Progenitor cell of endocrine pancreas (in vitro differentiated cells): ENCODE measurements around the gene CHD5. TPM values are rescaled to one million over a fixed set of nuclear protein-coding genes. Genes with fewer than 3 reads are reported as not detected.

ENCODE experiments used
- DNase-seq: peaks from one replicate; pipeline ENCODE4 v3.0.0; 2021; ENCODE audit warnings: low spot score; ENCODE audit not compliant: unreplicated experiment
- H3K27ac Mint-ChIP-seq: 2 replicates; pipeline ENCODE4 v1.8.0; 2021; ENCODE audit warnings: mild to moderate bottlenecking, moderate library complexity, mixed read lengths
- H3K27me3 Mint-ChIP-seq: 2 replicates; pipeline ENCODE4 v1.8.0; 2021; ENCODE audit warnings: mixed read lengths
- H3K36me3 Mint-ChIP-seq: 2 replicates; pipeline ENCODE4 v1.8.0; 2022; ENCODE audit warnings: mixed read lengths; ENCODE audit not compliant: insufficient read depth
- H3K4me1 Mint-ChIP-seq: 2 replicates; pipeline ENCODE4 v1.8.0; 2021; ENCODE audit warnings: low read depth, mixed read lengths
- H3K4me3 Mint-ChIP-seq: 2 replicates; pipeline ENCODE4 v1.8.0; 2021; ENCODE audit warnings: low read depth, mild to moderate bottlenecking, moderate library complexity, mixed read lengths
- H3K9me3 Mint-ChIP-seq: 2 replicates; pipeline ENCODE4 v1.8.0; 2021; ENCODE audit warnings: low read depth, mixed read lengths
- CTCF ChIP-seq: fragments of 200-600 bp; sonication (generic); IDR thresholded peaks from one replicate; pipeline ENCODE4 v1.5.0; 2021; ENCODE audit warnings: antibody characterized with exemption, mild to moderate bottlenecking; ENCODE audit not compliant: unreplicated experiment
- total RNA-seq: library from RNA; stranded (reverse); gene quantifications from 2 replicates; pipeline ENCODE4 v1.2.1, GENCODE V29; 2021

Gene CHD5
- total RNA-seq, 1 donor from 2014 or later, result 0.77 TPM

DNA sequence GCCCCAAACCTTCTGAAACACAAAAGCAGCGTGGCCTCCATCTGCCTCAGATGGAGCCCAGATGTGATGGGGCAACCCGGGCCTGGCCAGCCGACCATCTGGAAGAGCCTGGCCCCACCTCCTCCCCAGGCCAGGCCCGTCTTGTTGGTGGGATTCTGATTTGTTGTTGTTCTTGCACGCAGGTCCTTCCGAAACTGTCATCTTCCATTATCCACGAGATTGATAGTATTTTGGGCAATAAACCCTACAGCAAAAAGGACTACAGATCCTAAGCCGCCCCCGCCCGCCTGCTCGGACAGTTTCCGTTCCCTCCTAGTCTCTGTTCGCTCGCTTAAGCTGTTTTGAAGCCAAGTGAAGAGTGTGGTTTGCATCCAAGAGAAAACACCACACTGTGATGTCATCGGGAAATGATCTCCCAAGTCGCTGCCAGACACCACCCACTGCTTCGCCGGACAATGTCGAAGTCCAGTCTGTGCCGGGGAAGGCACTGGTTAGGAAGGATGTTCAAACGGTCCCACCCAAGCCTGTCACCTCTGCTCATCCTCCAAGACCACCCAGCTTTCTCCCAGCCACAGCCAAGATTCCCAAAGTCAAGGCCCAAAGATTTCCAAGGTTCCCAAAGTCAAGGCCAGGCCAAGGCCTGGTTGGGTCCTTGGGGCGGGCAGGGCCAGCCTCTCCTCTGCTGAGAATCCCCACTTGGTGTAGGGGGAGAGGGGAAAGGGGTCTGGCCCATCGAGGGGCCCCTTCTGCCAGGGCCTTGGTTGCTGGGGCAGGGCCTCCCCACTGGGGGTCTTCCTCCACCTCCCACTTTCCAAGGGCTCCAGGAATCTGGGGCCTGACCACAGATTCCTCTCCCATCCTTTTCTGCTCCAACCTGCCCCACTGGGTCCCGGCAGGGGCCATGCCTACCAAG, 81.6 kb downstream of the CHD5 start:
- Mint-ChIP-seq H3K27me3 (no peaks in the 10 kb centered on the region), H3K27ac (no peak overlapping the region), H3K4me3 (no peak overlapping the region), H3K9me3 (no peaks in the 10 kb centered on the region), H3K4me1 (no peaks in the 10 kb centered on the region), H3K36me3 (no peaks in the 10 kb centered on the region)
- no peak for TF ChIP-seq CTCF
- no peak for DNase-seq

- no peak for DNase-seq
- H3K9me3 Mint-ChIP-seq, result no peaks in the 10 kb centered on the region
- no peak for TF ChIP-seq CTCF
- H3K27me3 Mint-ChIP-seq, result no peaks in the 10 kb centered on the region
- no peaks in the 10 kb centered on the region for H3K4me1 Mint-ChIP-seq
- H3K27ac Mint-ChIP-seq, result no peak overlapping the region
- no peaks in the 10 kb centered on the region for H3K36me3 Mint-ChIP-seq
- H3K4me3 Mint-ChIP-seq, result no peak overlapping the region
These were observed 82.3 kb downstream of the CHD5 start for GRCh38 chr1:6097824-6098223.

GRCh38 chr1:6097117-6097595, 83.0 kb downstream of the CHD5 start:
- no peaks in the 10 kb centered on the region for H3K36me3 Mint-ChIP-seq
- H3K4me1 Mint-ChIP-seq, result no peaks in the 10 kb centered on the region
- no peak overlapping the region for H3K4me3 Mint-ChIP-seq
- no peak for TF ChIP-seq CTCF
- no peak for DNase-seq
- no peaks in the 10 kb centered on the region for H3K9me3 Mint-ChIP-seq
- H3K27me3 Mint-ChIP-seq, result no peaks in the 10 kb centered on the region
- no peak overlapping the region for H3K27ac Mint-ChIP-seq

GRCh38 chr1:6096243-6097116, 83.6 kb downstream of the CHD5 start:
- TF ChIP-seq CTCF, result no peak
- no peak overlapping the region for H3K4me3 Mint-ChIP-seq
- no peaks in the 10 kb centered on the region for H3K27me3 Mint-ChIP-seq
- H3K36me3 Mint-ChIP-seq, result no peaks in the 10 kb centered on the region
- DNase-seq, result no peak
- no peak overlapping the region for H3K27ac Mint-ChIP-seq
- no peaks in the 10 kb centered on the region for H3K4me1 Mint-ChIP-seq
- no peaks in the 10 kb centered on the region for H3K9me3 Mint-ChIP-seq
